Liver (tissue), 9 donors: ENCODE data around the gene IL17REL. TPM values are rescaled to one million over a fixed set of nuclear protein-coding genes. Genes with fewer than 3 reads are reported as not detected.

Experiments
- DNase-seq: peaks from one replicate; pipeline ENCODE4 v3.0.0-alpha.2; 2017; ENCODE audit warnings: low spot score
- H3K27ac ChIP-seq, 2 donors: one replicate each; pipeline ENCODE4 v1.7.0; 2013; ENCODE audit warnings: inconsistent platforms in 2 of 2, low read length in 2 of 2, control low read depth in 1 of 2, low read depth in 1 of 2, mild to moderate bottlenecking in 1 of 2
- H3K27me3 ChIP-seq, 4 donors: one replicate each; pipeline versions ENCODE4 v1.6.1 to v1.7.0; 2013; ENCODE audit warnings: low read length in 3 of 4, inconsistent platforms in 1 of 4, mild to moderate bottlenecking in 1 of 4, moderate library complexity in 1 of 4; ENCODE audit not compliant: control insufficient read depth in 4 of 4, insufficient read depth in 4 of 4
- H3K36me3 ChIP-seq, 4 donors: one replicate each; pipeline versions ENCODE4 v1.6.1 to v1.7.0; 2013; ENCODE audit warnings: low read length in 3 of 4, mild to moderate bottlenecking in 3 of 4, low read depth in 1 of 4, moderate library complexity in 1 of 4; ENCODE audit not compliant: control insufficient read depth in 4 of 4, insufficient read depth in 3 of 4
- H3K4me1 ChIP-seq, 4 donors: one replicate each; pipeline versions ENCODE4 v1.6.1 to v1.7.0; 2013; ENCODE audit warnings: low read length in 3 of 4, mild to moderate bottlenecking in 3 of 4, moderate library complexity in 1 of 4; ENCODE audit not compliant: control insufficient read depth in 4 of 4, insufficient read depth in 4 of 4
- H3K4me3 ChIP-seq, 3 donors: one replicate each; pipeline versions ENCODE4 v1.6.1 to v1.7.0; 2013; ENCODE audit warnings: low read length in 3 of 3, control low read depth in 1 of 3, low read depth in 1 of 3, mild to moderate bottlenecking in 1 of 3
- H3K9ac ChIP-seq, 2 donors: one replicate each; pipeline ENCODE4 v1.7.0; 2013; ENCODE audit warnings: low read length in 2 of 2, mild to moderate bottlenecking in 2 of 2, moderate library complexity in 2 of 2, control low read depth in 1 of 2, low read depth in 1 of 2
- H3K9me3 ChIP-seq, 4 donors: one replicate each; pipeline versions ENCODE4 v1.6.1 to v1.7.0; 2013; ENCODE audit warnings: low read length in 3 of 4; ENCODE audit not compliant: control insufficient read depth in 4 of 4
- CTCF ChIP-seq: fragments of 150-350 bp; IDR thresholded peaks from 2 replicates; pipeline ENCODE4 v1.5.1; 2017; ENCODE audit warnings: improper control_type of control experiment, low read depth, low read length; ENCODE audit not compliant: missing input control
- EGR1 ChIP-seq, 2 donors: IDR thresholded peaks; 2 replicates each; pipeline ENCODE4 v1.6.1; 2016 to 2018; ENCODE audit warnings: antibody characterized with exemption in 2 of 2, low read depth in 2 of 2
- FOXA1 ChIP-seq: IDR thresholded peaks from 2 replicates; pipeline ENCODE4 v1.6.1; 2016; ENCODE audit warnings: antibody characterized with exemption
- FOXA2 ChIP-seq: IDR thresholded peaks from 2 replicates; pipeline ENCODE4 v1.6.1; 2016; ENCODE audit warnings: antibody characterized with exemption
- GABPA ChIP-seq, 2 donors: IDR thresholded peaks in 1 of 2; conservative IDR thresholded peaks in 1 of 2; 2 replicates each; pipeline ENCODE4 v1.6.1; 2016; ENCODE audit warnings: antibody characterized with exemption in 2 of 2, mild to moderate bottlenecking in 1 of 2, moderate library complexity in 1 of 2
- HNF4A ChIP-seq, 2 donors: conservative IDR thresholded peaks; 2 replicates each; pipeline ENCODE4 v1.6.1; 2016; ENCODE audit warnings: antibody characterized with exemption in 2 of 2, mild to moderate bottlenecking in 2 of 2
- HNF4G ChIP-seq: IDR thresholded peaks from 2 replicates; pipeline ENCODE4 v1.6.1; 2016; ENCODE audit warnings: antibody characterized with exemption
- JUND ChIP-seq, 2 donors: IDR thresholded peaks; 2 replicates each; pipeline ENCODE4 v1.6.1; 2016; ENCODE audit warnings: antibody characterized with exemption in 2 of 2
- MAX ChIP-seq: IDR thresholded peaks from 2 replicates; pipeline ENCODE4 v1.6.1; 2016; ENCODE audit warnings: antibody characterized with exemption
- NR2F2 ChIP-seq: IDR thresholded peaks from 2 replicates; pipeline ENCODE4 v1.6.1; 2016; ENCODE audit warnings: antibody characterized with exemption
- RAD21 ChIP-seq, 2 donors: IDR thresholded peaks; 2 replicates each; pipeline ENCODE4 v1.6.1; 2016; ENCODE audit warnings: antibody characterized with exemption in 2 of 2, mild to moderate bottlenecking in 2 of 2
- REST ChIP-seq: IDR thresholded peaks from 2 replicates; pipeline ENCODE4 v1.6.1; 2016; ENCODE audit warnings: antibody characterized with exemption, mild to moderate bottlenecking
- RXRA ChIP-seq, 2 donors: IDR thresholded peaks; 2 replicates each; pipeline ENCODE4 v1.6.1; 2017 to 2018; ENCODE audit warnings: antibody characterized with exemption in 2 of 2, mild to moderate bottlenecking in 1 of 2
- TAF1 ChIP-seq: conservative IDR thresholded peaks from 2 replicates; pipeline ENCODE4 v1.6.1; 2016; ENCODE audit warnings: antibody characterized with exemption, mild to moderate bottlenecking
- YY1 ChIP-seq: IDR thresholded peaks from 2 replicates; pipeline ENCODE4 v1.6.1; 2016; ENCODE audit warnings: antibody characterized with exemption, mild to moderate bottlenecking
- ZBTB33 ChIP-seq: IDR thresholded peaks from 2 replicates; pipeline ENCODE4 v1.6.1; 2016; ENCODE audit warnings: antibody characterized with exemption
- WGBS: extraction: QIAGEN DNeasy Blood & Tissue Kit; methylation state at CpG from one replicate; pipeline ENCODE4 v1.1.7; 2013; 5-methylcytosine and 5-hydroxymethylcytosine counted together
- polyA plus RNA-seq, 2 donors: library from polyadenylated mRNA; stranded (reverse) in 1 of 2; unstranded in 1 of 2; fragments of 200-250 nt in 1 of 2; fragments of >200 nt in 1 of 2; fragmentation: Nextera tagmentation in 1 of 2; extraction: Ambion mirVana in 1 of 2; gene quantifications; one replicate each; pipeline versions ENCODE4 v1.2.1 to v1.2.3, GENCODE V29; 2013 to 2015
- total RNA-seq, 2 donors: library from RNA; depleted of rRNA; stranded (reverse); fragments of >200 nt; gene quantifications; one replicate each; pipeline ENCODE4 v1.2.3, GENCODE V29; 2014
- TF ChIP-seq, protein P1 (sequence below): IDR thresholded peaks from 2 replicates; pipeline ENCODE4 v1.6.1; 2016; ENCODE audit warnings: antibody characterized with exemption
- donor health status: healthy.
- donor health status: healthy.
- donor health status: healthy.
- donor health status: healthy.
- donor health status: healthy.

IL17REL gene
- total and polyA plus RNA-seq, 4 donors, result under 0.01 TPM; not detected in 3

DNA sequence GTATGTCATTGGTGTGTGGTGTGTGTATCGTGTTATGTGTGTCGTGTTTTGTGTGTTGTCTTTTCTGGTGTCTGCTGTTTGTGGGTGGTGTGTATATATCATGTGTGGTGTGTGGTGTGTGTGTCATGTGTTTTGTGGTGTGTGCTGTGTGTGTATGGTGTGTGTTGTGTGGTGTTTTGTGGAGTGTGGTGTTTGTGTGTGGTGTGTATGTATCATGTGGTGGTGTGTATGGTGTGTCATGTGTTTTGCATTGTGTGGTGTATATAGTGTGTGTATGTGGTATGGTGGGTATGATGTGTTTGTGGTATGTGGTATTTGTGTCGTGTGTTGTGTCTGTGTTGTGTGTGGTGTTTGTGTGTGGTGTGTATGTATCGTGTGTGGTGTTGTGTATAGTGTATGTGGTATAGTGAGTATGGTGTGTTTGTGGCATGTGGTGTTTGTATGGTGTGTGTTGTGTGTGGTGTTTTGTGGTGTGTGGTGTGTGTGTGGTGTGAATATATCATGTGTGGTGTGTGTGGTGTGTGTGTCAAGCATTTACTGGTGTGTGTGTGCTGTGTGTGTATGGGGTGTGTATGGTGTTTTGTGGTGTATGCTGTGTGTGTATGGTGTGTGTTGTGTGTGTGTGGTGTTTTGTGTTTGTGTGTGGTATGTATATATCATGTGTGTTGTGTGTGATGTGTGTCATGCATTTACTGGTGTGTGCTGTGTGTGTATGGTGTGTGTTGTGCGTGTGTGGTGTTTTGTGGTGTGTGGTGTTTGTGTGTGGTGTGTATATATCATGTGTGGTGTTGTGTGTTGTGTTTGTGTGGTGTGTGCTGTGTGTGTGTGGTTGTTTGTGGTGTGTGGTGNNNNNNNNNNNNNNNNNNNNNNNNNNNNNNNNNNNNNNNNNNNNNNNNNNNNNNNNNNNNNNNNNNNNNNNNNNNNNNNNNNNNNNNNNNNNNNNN lies 39.3 kb downstream of the IL17REL start:
- H3K27me3 ChIP-seq, result no peaks in the 10 kb centered on the region
- no peak overlapping the region for H3K9ac ChIP-seq
- TF ChIP-seq GABPA (IDR thresholded peaks at IDR 0.05 in 1 of 2, conservative IDR thresholded peaks at IDR 0.05 in 1 of 2) (no peak), NR2F2 (no peak), RAD21 (IDR thresholded peaks at IDR 0.05) (no peak), JUND (IDR thresholded peaks at IDR 0.05) (no peak), FOXA2 (no peak), HNF4A (conservative IDR thresholded peaks at IDR 0.05) (no peak)
- no peak overlapping the region for H3K27ac ChIP-seq
- DNase-seq, result no peak
- no peaks in the 10 kb centered on the region for H3K9me3 ChIP-seq
- H3K36me3 ChIP-seq, result no peaks in the 10 kb centered on the region
- peaks cover 10 to 32% (median 24%) of the 10 kb centered on the region in 4 donors for H3K4me1 ChIP-seq
- no peak overlapping the region for H3K4me3 ChIP-seq
- WGBS, result 93% methylated on average over 5 of the region's 5 CpGs

- Histone ChIP-seq H3K9ac (no peak overlapping the region), H3K36me3 (no peaks in the 10 kb centered on the region), H3K4me3 (peak overlapping the region in 1 of 3 donors; percentile 77), H3K9me3 (no peaks in the 10 kb centered on the region), H3K27me3 (no peaks in the 10 kb centered on the region), H3K4me1 (peaks cover 13 to 41% (median 28%) of the 10 kb centered on the region in 4 donors), H3K27ac (no peak overlapping the region)
- WGBS, result 56% methylated on average over 45 of the region's 45 CpGs
- TF ChIP-seq YY1 (no peak), FOXA2 (no peak), RXRA (IDR thresholded peaks at IDR 0.05) (no peak), ZBTB33 (no peak), MAX (no peak), CTCF (no peak), REST (no peak), TAF1 (no peak), HNF4A (conservative IDR thresholded peaks at IDR 0.05) (no peak), FOXA1 (no peak), HNF4G (no peak), EGR1 (IDR thresholded peaks at IDR 0.05; ENCODE audit: low read depth in 2 of 2) (no peak), GABPA (IDR thresholded peaks at IDR 0.05 in 1 of 2, conservative IDR thresholded peaks at IDR 0.05 in 1 of 2) (no peak)
- TF ChIP-seq, protein P1, sequence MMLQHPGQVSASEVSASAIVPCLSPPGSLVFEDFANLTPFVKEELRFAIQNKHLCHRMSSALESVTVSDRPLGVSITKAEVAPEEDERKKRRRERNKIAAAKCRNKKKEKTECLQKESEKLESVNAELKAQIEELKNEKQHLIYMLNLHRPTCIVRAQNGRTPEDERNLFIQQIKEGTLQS, result no peak
- DNase-seq, result no peak
These were observed 40.2 kb downstream of the IL17REL start for GRCh38 chr22:49972163-49973017.
